MCF 10A (cell line): ENCODE data around the gene CYFIP2. TPM values are rescaled to one million over a fixed set of nuclear protein-coding genes. Genes with fewer than 3 reads are reported as not detected.
A peak's percentile ranks its signal among the peaks of the same experiment; 100 is the strongest.

Experiments used
- BruUV-seq: library from RNA; stranded (reverse); fragments of 400-500 nt; replicated peaks from 2 replicates; lab custom pipeline; 2021; lab: Mats Ljungman, UMichigan
- CTCF ChIA-PET: fragments of 300-600 bp; sonication (Branson Sonifier 250); formaldehyde crosslinking; extraction: SDS; loops from one replicate; lab custom pipeline; 2021; ENCODE audit warnings: antibody characterized with exemption, inconsistent platforms; lab: Yijun Ruan, JAX
- POLR2A ChIA-PET: fragments of 300-600, 350-650 bp; sonication (Branson Sonifier 250); formaldehyde crosslinking; extraction: SDS; loops from one replicate; lab custom pipeline; 2020; ENCODE audit warnings: antibody characterized with exemption, inconsistent platforms; lab: Yijun Ruan, JAX
- DNase-seq: peaks from one replicate; pipeline ENCODE4 v3.0.0-alpha.2; 2018; ENCODE audit not compliant: unreplicated experiment
- H3K27ac Mint-ChIP-seq: one replicate; pipeline ENCODE4 v1.8.0; 2022; ENCODE audit warnings: mild to moderate bottlenecking, low read depth, mixed read lengths; ENCODE audit not compliant: unreplicated experiment
- H3K27me3 Mint-ChIP-seq: one replicate; pipeline ENCODE4 v1.8.0; 2022; ENCODE audit warnings: mixed read lengths; ENCODE audit not compliant: insufficient read depth, unreplicated experiment
- H3K36me3 Mint-ChIP-seq: one replicate; pipeline ENCODE4 v1.8.0; 2022; ENCODE audit warnings: mild to moderate bottlenecking, moderate library complexity, mixed read lengths; ENCODE audit not compliant: insufficient read depth, unreplicated experiment
- H3K4me1 Mint-ChIP-seq: one replicate; pipeline ENCODE4 v1.8.0; 2022; ENCODE audit warnings: mixed read lengths; ENCODE audit not compliant: insufficient read depth, unreplicated experiment
- H3K4me3 Mint-ChIP-seq: one replicate; pipeline ENCODE4 v1.8.0; 2022; ENCODE audit warnings: mild to moderate bottlenecking, moderate library complexity, mixed read lengths; ENCODE audit not compliant: unreplicated experiment
- H3K9me3 Mint-ChIP-seq: one replicate; pipeline ENCODE4 v1.8.0; 2022; ENCODE audit warnings: mixed read lengths; ENCODE audit not compliant: unreplicated experiment
- intact Hi-C: fragments of 100-400 bp; cut with micrococcal nuclease; formaldehyde crosslinking; loops from 2 replicates; pipeline ENCODE4 v1.14.1; 2022
- total RNA-seq: library from RNA; stranded (reverse); gene quantifications from 2 replicates; pipeline ENCODE4 v1.2.3, GENCODE V29; 2022
- TF ChIP-seq, protein P1 (sequence below): fragments of 200-600 bp; IDR thresholded peaks from one replicate; pipeline ENCODE4 v1.8.0; 2022; ENCODE audit warnings: antibody characterized with exemption, mild to moderate bottlenecking; ENCODE audit not compliant: unreplicated experiment

CYFIP2 gene
- total RNA-seq, 1 experiment from 2014 or later: 50.8 TPM

GRCh38 chr5:157387041-157387563 is 121.2 kb downstream of the CYFIP2 start:
- BruUV-seq: no TSS peak
- Mint-ChIP-seq H3K4me3 (no peak overlapping the region), H3K27me3 (no peaks in the 10 kb centered on the region), H3K9me3 (no peaks in the 10 kb centered on the region), H3K4me1 (peaks cover 28% of the 10 kb centered on the region), H3K36me3 (peaks cover 16% of the 10 kb centered on the region), H3K27ac (no peak overlapping the region)
- CTCF ChIA-PET: interaction anchor here (0.6 to 2.2 kb wide), 11 partner anchors 8 to 134 kb away, joined by 3 to 10 read pairs (median 3); no protein-coding TSS in a partner anchor
- POLR2A ChIA-PET: interaction anchor here (0.6 to 1.2 kb wide), 4 partner anchors 10 to 38 kb away, joined by 3 to 4 read pairs (median 3); no protein-coding TSS in a partner anchor
- DNase-seq: no peak
- TF ChIP-seq, protein P1, sequence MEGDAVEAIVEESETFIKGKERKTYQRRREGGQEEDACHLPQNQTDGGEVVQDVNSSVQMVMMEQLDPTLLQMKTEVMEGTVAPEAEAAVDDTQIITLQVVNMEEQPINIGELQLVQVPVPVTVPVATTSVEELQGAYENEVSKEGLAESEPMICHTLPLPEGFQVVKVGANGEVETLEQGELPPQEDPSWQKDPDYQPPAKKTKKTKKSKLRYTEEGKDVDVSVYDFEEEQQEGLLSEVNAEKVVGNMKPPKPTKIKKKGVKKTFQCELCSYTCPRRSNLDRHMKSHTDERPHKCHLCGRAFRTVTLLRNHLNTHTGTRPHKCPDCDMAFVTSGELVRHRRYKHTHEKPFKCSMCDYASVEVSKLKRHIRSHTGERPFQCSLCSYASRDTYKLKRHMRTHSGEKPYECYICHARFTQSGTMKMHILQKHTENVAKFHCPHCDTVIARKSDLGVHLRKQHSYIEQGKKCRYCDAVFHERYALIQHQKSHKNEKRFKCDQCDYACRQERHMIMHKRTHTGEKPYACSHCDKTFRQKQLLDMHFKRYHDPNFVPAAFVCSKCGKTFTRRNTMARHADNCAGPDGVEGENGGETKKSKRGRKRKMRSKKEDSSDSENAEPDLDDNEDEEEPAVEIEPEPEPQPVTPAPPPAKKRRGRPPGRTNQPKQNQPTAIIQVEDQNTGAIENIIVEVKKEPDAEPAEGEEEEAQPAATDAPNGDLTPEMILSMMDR: no peak
- intact Hi-C loops: no loop called here

DNA sequence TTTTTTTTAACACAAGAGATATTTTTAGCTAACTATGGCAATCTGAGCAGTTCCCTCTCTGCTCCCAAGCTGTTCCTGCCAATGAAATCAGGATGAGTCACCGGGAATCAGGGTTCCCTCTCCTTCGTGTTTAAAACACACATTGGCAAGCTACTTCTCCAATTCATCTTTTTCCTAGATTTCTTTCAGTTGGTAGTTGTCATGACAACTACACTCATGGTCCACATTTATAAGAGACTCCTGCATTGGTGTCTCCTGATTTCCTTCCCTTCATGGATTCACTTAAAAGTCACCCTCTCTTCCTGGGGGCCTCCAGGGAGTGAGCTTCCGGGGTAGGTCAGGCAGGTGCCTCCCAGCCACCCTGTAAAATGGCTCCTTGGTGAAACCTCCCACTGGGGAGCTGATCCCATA is 121.8 kb downstream of the CYFIP2 start:
- Mint-ChIP-seq H3K27me3 (no peaks in the 10 kb centered on the region), H3K27ac (peak overlapping the region; percentile 3), H3K4me1 (peaks cover 28% of the 10 kb centered on the region), H3K36me3 (peaks cover 16% of the 10 kb centered on the region), H3K4me3 (no peak overlapping the region), H3K9me3 (no peaks in the 10 kb centered on the region)
- CTCF ChIA-PET: interaction anchor here (0.6 to 2.2 kb wide), 13 partner anchors 8 to 1874 kb away, joined by 3 to 10 read pairs (median 3); no protein-coding TSS in a partner anchor
- TF ChIP-seq, protein P1: no peak
- intact Hi-C loops: no loop called here
- POLR2A ChIA-PET: interaction anchor here (0.9 to 1.2 kb wide), 3 partner anchors 9 to 39 kb away, joined by 3 to 4 read pairs (median 3); no protein-coding TSS in a partner anchor
- peak; percentile 91 for DNase-seq
- no TSS peak for BruUV-seq

DNA sequence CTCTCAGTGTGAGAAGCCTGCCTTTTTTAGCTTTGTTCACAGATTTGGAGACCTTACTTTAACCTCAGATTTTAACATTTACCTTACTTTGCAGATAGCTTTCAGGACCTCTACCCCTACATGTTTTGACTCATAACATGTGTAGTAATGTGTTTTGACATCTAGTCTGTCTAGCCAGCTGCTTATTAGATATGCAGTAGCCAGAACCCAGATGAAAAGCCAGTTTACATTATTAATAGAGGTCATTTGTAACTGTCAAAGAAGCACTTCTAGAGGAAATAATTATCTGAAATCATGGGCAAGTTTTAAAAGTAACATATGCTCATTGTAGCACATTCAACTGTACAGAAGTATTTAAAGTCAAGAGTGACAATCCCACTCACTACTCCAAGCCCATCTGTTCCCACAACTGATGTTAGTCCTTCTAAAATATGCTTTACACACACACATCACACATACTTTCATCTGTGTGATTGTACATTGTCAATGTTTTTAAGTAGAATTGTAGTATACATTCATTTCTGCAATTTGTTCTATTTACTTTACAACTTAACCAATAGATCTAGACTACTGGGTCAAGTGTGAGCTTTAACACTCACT is 122.3 kb downstream of the CYFIP2 start:
- peak overlapping the region; percentile 3 for H3K27ac Mint-ChIP-seq
- TF ChIP-seq, protein P1: no peak
- peaks cover 28% of the 10 kb centered on the region for H3K4me1 Mint-ChIP-seq
- no peak for DNase-seq
- ChIA-PET POLR2A (interaction anchor here (0.9 to 1.2 kb wide), 4 partner anchors 9 to 75 kb away, joined by 3 to 4 read pairs (median 3); no protein-coding TSS in a partner anchor), CTCF (interaction anchor here (0.6 to 3.1 kb wide), 13 partner anchors 9 to 1874 kb away, joined by 3 to 21 read pairs (median 5); no protein-coding TSS in a partner anchor)
- BruUV-seq: no TSS peak
- H3K9me3 Mint-ChIP-seq: no peaks in the 10 kb centered on the region
- H3K27me3 Mint-ChIP-seq: no peaks in the 10 kb centered on the region
- intact Hi-C loops: no loop called here
- peaks cover 16% of the 10 kb centered on the region for H3K36me3 Mint-ChIP-seq
- no peak overlapping the region for H3K4me3 Mint-ChIP-seq

GRCh38 chr5:157389103-157389502 is 123.2 kb downstream of the CYFIP2 start:
- H3K9me3 Mint-ChIP-seq: no peaks in the 10 kb centered on the region
- ChIA-PET CTCF (interaction anchor here (0.8 to 3.1 kb wide), 16 partner anchors 10 to 330 kb away, joined by 3 to 21 read pairs (median 6); no protein-coding TSS in a partner anchor), POLR2A (interaction anchor here (1.0 to 2.2 kb wide), 2 partner anchors 12 to 74 kb away, joined by 3 to 8 read pairs; no protein-coding TSS in a partner anchor)
- DNase-seq: no peak
- no peak overlapping the region for H3K27ac Mint-ChIP-seq
- TF ChIP-seq, protein P1: no peak
- peaks cover 28% of the 10 kb centered on the region for H3K4me1 Mint-ChIP-seq
- H3K4me3 Mint-ChIP-seq: no peak overlapping the region
- BruUV-seq: no TSS peak
- H3K36me3 Mint-ChIP-seq: peaks cover 15% of the 10 kb centered on the region
- H3K27me3 Mint-ChIP-seq: no peaks in the 10 kb centered on the region
- intact Hi-C loops: no loop called here
